ENCODE results near the gene HSD3B1. TPM values are rescaled to one million over a fixed set of nuclear protein-coding genes. Genes with fewer than 3 reads are reported as not detected.

HSD3B1 gene
- total RNA-seq, 1 experiment from 2014 or later, result not detected

DNA sequence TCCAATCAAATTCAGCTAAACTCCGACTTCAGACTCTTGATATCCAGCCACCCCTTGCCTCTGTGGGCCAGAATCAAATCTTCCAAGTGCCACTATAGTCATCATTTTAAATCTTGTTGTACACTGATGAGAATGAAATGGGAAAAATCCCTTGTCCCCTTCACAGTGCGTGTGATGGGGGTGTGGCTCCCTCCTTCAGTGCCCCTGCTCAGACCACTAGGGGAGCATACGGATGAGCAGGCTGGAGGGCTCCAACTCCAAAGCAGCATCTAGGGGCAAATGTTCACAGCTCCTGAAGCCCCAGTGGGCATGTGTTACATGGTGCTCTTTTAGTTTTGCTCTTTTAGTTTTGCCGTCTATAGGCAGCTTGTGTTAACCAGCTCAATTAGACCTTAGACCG, 35.4 kb upstream of the HSD3B1 start (continued):
- TF ChIP-seq, protein P1, sequence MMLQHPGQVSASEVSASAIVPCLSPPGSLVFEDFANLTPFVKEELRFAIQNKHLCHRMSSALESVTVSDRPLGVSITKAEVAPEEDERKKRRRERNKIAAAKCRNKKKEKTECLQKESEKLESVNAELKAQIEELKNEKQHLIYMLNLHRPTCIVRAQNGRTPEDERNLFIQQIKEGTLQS (CRISPR knock-in tag; conservative IDR thresholded peaks at IDR 0.05), result no peak
- no peak for TF ChIP-seq PRRX2 (CRISPR knock-in tag; IDR thresholded peaks at IDR 0.05)
- TF ChIP-seq CREB1 (CRISPR knock-in tag; IDR thresholded peaks at IDR 0.05), result no peak
- TF ChIP-seq E2F5 (CRISPR knock-in tag; IDR thresholded peaks at IDR 0.05), result no peak
- TF ChIP-seq FOXP1 (CRISPR knock-in tag; IDR thresholded peaks at IDR 0.05; ENCODE audit: borderline replicate concordance), result no peak
- TF ChIP-seq ARID4B (CRISPR knock-in tag; IDR thresholded peaks at IDR 0.05; ENCODE audit: borderline replicate concordance), result no peak

GRCh38 chr1:119472080-119472818, 34.8 kb upstream of the HSD3B1 start:
- ATAC-seq (no peak), DNase-seq (ENCODE audit: low spot score) (no peak)
- ChIA-PET POLR2A (interaction anchor here (0.6 kb wide), 1 partner anchor 39 kb away, joined by 3 read pairs; no protein-coding TSS in a partner anchor), CTCF (interaction anchor here (0.7 to 2.5 kb wide), 4 partner anchors 13 to 197 kb away, joined by 3 to 7 read pairs (median 3); no protein-coding TSS in a partner anchor)
- TF ChIP-seq, protein P2, sequence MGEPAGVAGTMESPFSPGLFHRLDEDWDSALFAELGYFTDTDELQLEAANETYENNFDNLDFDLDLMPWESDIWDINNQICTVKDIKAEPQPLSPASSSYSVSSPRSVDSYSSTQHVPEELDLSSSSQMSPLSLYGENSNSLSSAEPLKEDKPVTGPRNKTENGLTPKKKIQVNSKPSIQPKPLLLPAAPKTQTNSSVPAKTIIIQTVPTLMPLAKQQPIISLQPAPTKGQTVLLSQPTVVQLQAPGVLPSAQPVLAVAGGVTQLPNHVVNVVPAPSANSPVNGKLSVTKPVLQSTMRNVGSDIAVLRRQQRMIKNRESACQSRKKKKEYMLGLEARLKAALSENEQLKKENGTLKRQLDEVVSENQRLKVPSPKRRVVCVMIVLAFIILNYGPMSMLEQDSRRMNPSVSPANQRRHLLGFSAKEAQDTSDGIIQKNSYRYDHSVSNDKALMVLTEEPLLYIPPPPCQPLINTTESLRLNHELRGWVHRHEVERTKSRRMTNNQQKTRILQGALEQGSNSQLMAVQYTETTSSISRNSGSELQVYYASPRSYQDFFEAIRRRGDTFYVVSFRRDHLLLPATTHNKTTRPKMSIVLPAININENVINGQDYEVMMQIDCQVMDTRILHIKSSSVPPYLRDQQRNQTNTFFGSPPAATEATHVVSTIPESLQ (CRISPR knock-in tag; IDR thresholded peaks at IDR 0.05), result no peak
- TF ChIP-seq, protein P3, sequence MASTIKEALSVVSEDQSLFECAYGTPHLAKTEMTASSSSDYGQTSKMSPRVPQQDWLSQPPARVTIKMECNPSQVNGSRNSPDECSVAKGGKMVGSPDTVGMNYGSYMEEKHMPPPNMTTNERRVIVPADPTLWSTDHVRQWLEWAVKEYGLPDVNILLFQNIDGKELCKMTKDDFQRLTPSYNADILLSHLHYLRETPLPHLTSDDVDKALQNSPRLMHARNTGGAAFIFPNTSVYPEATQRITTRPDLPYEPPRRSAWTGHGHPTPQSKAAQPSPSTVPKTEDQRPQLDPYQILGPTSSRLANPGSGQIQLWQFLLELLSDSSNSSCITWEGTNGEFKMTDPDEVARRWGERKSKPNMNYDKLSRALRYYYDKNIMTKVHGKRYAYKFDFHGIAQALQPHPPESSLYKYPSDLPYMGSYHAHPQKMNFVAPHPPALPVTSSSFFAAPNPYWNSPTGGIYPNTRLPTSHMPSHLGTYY (CRISPR knock-in tag; IDR thresholded peaks at IDR 0.05), result no peak
- TF ChIP-seq ZNF416 (CRISPR knock-in tag; IDR thresholded peaks at IDR 0.05), result no peak
- TF ChIP-seq ZNF671 (CRISPR knock-in tag; IDR thresholded peaks at IDR 0.05), result no peak
- TF ChIP-seq ZNF232 (CRISPR knock-in tag; IDR thresholded peaks at IDR 0.05), result no peak
- Mint-ChIP-seq H3K27me3 (ENCODE audit: low read depth) (peaks cover 5% of the 10 kb centered on the region; the same call in 1 of the 2 replicates), H3K36me3 (no peaks in the 10 kb centered on the region), H3K27ac (no peak overlapping the region), H3K9me3 (no peaks in the 10 kb centered on the region), H3K4me3 (no peak overlapping the region), H3K4me1 (peaks cover 6% of the 10 kb centered on the region)

DNA sequence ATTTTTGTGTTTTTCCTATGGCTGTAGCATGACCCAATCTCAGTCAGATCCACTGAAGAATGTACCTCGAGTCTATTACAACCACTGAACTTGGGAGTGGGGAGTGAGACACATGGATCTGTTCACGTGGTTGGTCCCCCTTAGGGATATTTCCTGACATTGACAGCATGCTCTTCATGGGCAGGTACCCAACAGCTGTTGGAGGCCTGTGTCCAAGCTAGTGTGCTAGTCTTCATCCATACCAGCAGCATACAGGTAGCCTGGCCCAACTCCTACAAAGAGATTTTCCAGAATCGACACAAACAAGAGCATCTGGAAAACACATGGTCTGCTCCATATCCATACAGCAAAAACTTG, 34.2 kb upstream of the HSD3B1 start:
- Mint-ChIP-seq H3K36me3 (no peaks in the 10 kb centered on the region), H3K4me1 (peaks cover 6% of the 10 kb centered on the region), H3K27ac (no peak overlapping the region), H3K9me3 (no peaks in the 10 kb centered on the region), H3K4me3 (no peak overlapping the region), H3K27me3 (ENCODE audit: low read depth) (peaks cover 5% of the 10 kb centered on the region; the same call in 1 of the 2 replicates)
- ChIA-PET CTCF (interaction anchor here (2.5 kb wide), 1 partner anchor 198 kb away, joined by 7 read pairs; no protein-coding TSS in a partner anchor), POLR2A (no interaction called here)
- ATAC-seq (no peak), DNase-seq (ENCODE audit: low spot score) (no peak)
- TF ChIP-seq JUN (CRISPR knock-in tag; IDR thresholded peaks at IDR 0.05), result no peak
- TF ChIP-seq NR3C1 (CRISPR knock-in tag; conservative IDR thresholded peaks at IDR 0.05; ENCODE audit: low read depth), result no peak
- no peak for TF ChIP-seq USF2 (CRISPR knock-in tag; IDR thresholded peaks at IDR 0.05)
- TF ChIP-seq NR1H2 (CRISPR knock-in tag; IDR thresholded peaks at IDR 0.05), result no peak
- TF ChIP-seq ZNF138 (CRISPR knock-in tag; conservative IDR thresholded peaks at IDR 0.05), result no peak
- TF ChIP-seq USF1 (CRISPR knock-in tag; IDR thresholded peaks at IDR 0.05), result no peak
- TF ChIP-seq TCF7 (CRISPR knock-in tag; IDR thresholded peaks at IDR 0.05; ENCODE audit: low read depth), result no peak
- no peak for TF ChIP-seq CTCF (IDR thresholded peaks at IDR 0.05)

Measured in WTC11 (cell line).